HG02763 (cell line): ENCODE results near the gene ZBTB45.
"Not testable (repeated sequence)": the region's sequence is repeated elsewhere in the genome, so short reads cannot be mapped to it uniquely, and the experiment has no call there.

Experiments used
- ATAC-seq: cut with Tn5 transposase; IDR thresholded peaks from one replicate; pipeline ENCODE4 v1.9.1; 2021; ENCODE audit warnings: mild to moderate bottlenecking, moderate library complexity; ENCODE audit not compliant: unreplicated experiment

Gene ZBTB45

GRCh38 chr19:58513213-58513693 is 6.4 kb downstream of the ZBTB45 start:
- no peak for ATAC-seq

GRCh38 chr19:58511353-58512208 is 8.0 kb downstream of the ZBTB45 start, which contains the start of gene SLC27A5:
SLC27A5 (minus strand) TSS chr19:58511992; CDS start chr19:58511955, 37 bp downstream.
- ATAC-seq, result no peak

DNA sequence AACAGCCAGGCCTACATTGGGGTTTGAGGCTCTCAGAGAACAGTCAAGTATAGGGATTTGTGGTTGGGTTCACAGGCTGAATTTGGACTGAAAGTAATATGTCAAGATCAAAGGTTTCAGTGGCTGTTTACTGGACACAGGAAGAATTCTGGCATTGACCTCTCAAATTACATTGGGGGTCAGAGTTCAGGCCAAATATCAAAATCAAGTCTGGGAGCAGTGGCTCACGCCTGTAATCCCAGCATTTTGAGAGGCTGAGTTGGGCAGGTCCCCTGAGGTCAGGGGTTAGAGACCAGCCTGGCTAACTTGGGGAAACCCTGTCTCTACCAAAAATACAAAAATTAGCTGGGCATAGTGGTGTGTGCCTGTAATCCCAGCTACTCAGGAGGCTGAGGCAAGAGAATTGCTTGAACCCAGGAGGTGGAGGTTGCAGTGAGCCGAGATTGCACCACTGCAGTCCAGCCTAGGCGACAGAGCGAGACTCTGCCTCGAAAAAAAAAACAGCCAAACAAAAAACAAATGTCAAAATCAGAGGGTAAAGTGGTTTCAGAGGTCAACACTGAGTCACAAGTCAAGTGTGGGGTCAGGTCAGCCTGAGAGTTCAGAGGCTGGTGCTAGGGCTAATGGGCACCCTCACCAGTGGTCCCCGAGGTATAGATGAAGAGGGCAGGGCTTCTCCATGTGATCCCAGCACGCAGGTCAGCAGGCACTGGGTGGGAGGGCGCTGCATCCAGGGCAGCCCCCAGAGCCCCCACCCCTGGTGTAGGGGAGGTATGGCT is 9.3 kb downstream of the ZBTB45 start:
- no peak for ATAC-seq

DNA sequence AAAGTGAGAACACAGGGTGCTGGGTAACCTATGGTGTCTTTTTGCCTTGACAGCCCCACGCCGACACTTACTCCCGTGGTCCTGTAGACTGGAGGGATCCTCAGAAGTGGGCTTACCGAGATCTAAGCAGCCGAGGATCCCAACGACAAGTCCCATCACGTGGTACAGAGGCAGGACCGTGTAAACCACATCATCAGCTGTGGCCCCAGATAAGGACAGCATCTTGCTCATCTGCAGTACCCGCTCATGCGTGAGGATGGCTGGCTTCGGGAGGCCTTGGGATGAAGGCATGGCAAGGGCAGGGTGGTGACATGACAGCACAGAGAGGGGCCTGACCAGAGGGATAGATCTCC is 9.9 kb downstream of the ZBTB45 start:
- no peak for ATAC-seq

GRCh38 chr19:58507602-58508223 is 11.9 kb downstream of the ZBTB45 start:
- not testable (repeated sequence) for ATAC-seq

DNA sequence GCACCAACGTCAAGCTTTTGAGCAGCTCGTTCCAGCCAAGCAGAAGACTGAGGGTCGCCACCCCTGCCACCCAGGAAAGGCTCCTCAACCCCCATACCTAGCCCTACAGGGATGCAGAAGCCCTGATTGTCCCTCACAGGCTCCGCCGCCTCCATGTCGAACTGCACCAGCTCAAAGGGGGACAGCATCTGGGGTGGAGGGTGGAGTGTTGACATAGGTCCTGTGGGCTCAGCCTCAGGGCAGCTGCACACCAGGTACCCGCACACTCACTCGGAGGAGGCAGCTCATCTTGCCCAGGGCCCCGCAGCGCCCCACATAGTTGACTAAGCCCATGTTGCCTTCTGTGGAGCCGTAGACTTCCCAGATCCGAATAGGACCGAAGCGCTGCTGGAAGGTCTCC is 19.4 kb downstream of the ZBTB45 start:
- ATAC-seq, result no peak

- ATAC-seq, result peak; percentile 88
Observed at GRCh38 chr19:58499021-58499927, 20.3 kb downstream of the ZBTB45 start.

DNA sequence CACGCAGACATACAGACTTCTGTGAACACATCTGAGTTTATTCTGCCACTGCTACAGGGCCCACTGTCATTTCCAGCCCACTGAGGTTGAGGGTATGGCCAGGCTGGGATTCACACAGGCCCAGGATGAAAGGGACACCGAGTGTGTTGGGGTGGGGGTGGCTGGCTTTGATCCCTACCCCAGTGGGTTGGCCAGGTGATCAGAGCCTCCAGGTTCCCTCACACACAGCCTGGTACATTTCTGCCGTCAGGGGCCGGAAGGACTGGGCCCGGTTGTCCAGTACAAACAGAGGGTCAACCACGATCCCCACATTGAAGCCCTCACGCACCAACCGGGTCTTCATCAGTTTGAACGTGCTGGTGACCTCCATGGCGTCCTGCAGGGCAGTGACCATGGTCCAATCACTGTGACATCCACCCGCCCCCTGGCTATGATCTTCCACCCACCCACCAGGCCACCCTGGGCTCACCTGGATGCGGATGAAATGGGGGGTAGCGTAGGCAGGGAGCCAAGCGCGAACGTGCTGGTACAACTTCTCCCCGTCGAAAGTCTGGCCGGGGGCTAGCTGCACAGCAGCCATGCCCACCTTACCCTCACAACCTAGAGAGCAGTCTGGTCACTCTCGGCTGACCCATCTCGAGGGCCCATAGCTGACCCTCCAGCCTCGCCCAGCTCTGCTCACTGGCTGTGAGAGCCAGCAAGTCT is 21.1 kb downstream of the ZBTB45 start:
- no peak for ATAC-seq

DNA sequence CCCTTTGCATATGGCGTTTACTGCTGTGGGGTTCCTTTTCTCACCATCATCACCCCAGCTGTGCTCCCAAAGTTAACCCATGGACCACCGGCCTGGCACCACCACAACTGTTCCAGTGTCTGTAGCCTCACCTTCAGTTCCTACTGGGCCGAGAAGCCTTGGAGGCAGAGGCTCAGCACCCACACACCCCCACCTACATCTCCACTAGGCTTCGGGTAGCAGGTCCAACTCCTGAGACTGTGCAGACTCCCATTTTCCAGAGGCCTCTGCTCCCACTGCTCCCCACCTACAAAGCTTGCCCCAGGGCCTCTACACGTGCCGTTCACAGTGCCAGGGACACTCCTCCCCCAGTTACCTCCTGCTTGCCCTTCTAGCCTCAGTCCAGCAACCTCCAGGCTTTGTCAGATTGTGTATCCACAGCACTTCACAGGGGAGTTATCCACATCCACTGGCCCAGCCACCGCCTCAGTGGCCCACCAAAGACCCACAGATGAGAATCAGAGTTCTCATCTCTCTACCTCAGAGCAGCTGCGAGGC is 21.9 kb downstream of the ZBTB45 start:
- ATAC-seq, result no peak

DNA sequence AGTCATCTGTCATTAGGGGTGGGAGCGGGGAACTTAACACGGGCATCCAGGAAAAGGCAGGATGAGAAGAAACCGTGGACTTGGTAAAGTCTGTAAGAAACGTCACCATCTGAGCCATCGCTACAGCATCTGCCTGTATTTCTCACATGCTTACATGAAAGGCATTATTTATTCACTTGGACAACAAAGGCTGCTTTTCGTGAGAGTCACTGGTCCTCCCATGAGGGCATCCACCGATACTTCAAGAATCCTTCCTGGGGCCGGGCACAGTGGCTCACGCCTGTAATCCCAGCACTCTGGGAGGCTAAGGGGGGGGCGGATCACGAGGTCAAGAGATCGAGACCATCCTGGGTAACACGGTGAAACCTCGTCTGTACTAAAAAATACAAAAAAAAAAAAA is 27.3 kb downstream of the ZBTB45 start:
- ATAC-seq, result no peak

DNA sequence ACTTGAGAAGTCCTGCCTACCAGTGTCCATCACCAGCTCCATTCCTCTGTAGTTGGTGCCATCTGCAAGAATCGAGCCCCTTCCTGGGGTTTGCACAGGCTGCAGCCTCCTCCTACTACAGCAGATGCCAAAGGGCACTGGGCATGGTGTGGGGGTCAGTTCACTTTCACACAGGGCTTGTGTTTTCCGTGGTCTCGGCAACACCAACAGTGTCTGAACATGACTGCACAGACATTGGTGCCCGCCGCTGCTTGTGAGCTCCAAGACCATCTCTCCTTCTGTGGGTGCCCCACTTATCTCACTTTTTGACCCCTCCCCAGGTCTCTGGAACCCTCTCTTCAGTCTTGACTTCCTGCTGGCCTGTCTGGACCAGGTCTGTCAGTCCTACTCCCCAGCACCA is 28.2 kb downstream of the ZBTB45 start:
- ATAC-seq, result no peak

GRCh38 chr19:58484349-58484748 is 35.3 kb downstream of the ZBTB45 start:
- not testable (repeated sequence) for ATAC-seq

GRCh38 chr19:58483776-58484175 is 35.8 kb downstream of the ZBTB45 start:
- ATAC-seq, result no peak

- ATAC-seq, result no peak
Observed at GRCh38 chr19:58482372-58482771, 37.2 kb downstream of the ZBTB45 start.

DNA sequence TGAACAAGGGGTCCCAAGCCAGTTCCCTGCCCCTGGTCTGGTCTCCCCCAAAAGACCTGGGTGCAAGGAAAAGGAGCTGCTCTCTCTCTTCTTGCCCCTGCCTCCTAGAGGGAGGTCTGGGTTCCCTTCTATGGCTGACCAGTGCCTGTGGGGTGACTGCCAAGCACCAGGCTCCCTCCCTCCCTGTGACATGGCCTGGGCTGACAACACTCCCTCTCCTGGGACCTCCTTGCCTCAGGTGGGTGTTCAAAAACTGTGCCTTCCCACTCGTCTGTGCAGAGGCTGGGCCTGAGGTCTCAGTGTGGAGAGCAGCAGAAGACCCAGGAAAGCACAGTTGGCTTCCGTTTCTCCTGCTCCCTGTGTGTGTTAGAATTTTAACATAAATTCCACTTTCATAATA is 38.8 kb downstream of the ZBTB45 start:
- ATAC-seq, result no peak

DNA sequence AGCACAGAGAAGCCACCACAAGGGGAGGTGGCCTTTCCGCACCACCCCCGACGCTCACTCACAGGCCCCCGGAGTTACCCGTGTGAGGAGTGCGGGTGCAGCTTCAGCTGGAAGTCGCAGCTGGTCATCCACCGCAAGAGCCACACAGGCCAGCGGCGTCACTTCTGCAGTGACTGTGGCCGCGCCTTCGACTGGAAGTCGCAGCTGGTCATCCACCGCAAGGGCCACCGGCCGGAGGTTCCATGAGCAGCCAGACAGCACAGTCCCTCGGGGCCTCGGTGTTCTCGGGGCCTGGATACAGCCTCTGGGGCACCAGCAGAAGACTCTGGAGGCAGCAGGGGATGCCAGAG is 39.2 kb downstream of the ZBTB45 start:
- no peak for ATAC-seq

DNA sequence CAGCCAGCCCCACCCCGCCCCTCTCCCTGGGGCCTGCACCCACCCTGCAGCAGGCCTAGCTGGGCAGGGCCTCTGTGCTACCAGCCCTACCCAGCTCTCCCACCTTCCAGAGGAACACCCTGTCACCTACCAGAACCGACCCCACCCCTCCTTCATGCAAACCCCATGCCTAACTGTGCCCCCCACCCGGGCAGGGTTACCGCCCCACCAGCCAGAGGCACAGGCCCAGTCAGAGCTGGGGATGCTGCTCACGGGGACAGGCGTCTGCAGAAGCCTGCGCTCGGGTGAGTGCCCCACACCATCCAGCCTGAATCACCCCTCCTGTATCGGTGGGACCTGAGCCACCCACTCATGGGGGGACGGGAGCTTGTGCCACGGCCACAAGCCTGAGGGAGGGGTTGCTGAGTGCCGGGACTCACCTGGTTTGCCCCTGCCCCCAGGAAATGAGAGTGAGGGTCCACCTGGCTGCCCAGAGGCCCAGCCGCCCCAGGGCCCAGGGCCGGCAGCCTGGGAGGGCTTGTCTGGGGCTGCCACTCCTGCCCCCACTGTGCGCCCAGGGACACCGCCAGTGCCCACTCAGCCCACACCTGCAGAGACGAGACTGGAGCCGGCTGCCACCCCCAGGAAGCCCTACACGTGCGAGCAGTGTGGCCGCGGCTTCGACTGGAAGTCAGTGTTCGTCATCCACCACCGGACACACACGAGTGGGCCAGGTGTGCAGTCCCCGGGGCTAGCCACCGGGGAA is 39.7 kb downstream of the ZBTB45 start:
- ATAC-seq, result no peak

- ATAC-seq, result no peak
Observed at GRCh38 chr19:58479303-58479702, 40.3 kb downstream of the ZBTB45 start.

DNA sequence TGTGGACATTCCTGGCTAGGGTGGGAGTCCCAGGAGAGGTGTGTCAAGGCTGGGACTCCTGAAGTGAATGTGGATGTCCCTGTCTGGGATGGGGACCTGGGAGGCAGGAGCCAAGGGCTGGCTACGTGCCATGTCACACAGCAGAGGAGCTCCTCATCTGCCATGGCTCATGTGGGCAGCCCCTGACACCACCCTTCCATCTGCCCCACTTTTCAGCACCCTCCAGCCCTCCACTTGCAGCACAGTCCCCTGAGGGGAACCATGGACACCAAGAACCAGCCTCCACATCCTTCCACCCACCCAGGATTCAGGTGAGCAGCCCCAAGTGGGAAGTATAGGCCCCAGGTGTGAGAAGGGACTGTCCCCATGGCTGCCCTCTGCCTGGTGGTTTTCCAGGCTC is 41.7 kb downstream of the ZBTB45 start:
- no peak for ATAC-seq
